ENCODE results near the gene TMOD1.

- no peak for TF ChIP-seq CSRNP3 (CRISPR knock-in tag; IDR thresholded peaks at IDR 0.05)
- TF ChIP-seq, protein P1, sequence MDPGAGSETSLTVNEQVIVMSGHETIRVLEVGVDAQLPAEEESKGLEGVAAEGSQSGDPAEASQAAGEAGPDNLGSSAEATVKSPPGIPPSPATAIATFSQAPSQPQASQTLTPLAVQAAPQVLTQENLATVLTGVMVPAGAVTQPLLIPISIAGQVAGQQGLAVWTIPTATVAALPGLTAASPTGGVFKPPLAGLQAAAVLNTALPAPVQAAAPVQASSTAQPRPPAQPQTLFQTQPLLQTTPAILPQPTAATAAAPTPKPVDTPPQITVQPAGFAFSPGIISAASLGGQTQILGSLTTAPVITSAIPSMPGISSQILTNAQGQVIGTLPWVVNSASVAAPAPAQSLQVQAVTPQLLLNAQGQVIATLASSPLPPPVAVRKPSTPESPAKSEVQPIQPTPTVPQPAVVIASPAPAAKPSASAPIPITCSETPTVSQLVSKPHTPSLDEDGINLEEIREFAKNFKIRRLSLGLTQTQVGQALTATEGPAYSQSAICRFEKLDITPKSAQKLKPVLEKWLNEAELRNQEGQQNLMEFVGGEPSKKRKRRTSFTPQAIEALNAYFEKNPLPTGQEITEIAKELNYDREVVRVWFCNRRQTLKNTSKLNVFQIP (CRISPR knock-in tag; IDR thresholded peaks at IDR 0.05; ENCODE audit: borderline replicate concordance, low read depth) = no peak
- no peak for TF ChIP-seq PATZ1 (CRISPR knock-in tag; IDR thresholded peaks at IDR 0.05; ENCODE audit: borderline replicate concordance)
- no peak for TF ChIP-seq ZFP30 (CRISPR knock-in tag; IDR thresholded peaks at IDR 0.05)
- no peak for TF ChIP-seq RARB (CRISPR knock-in tag; IDR thresholded peaks at IDR 0.05)
- TF ChIP-seq ZFP3 (CRISPR knock-in tag; IDR thresholded peaks at IDR 0.05) = no peak
- TF ChIP-seq PPARA (CRISPR knock-in tag; IDR thresholded peaks at IDR 0.05; ENCODE audit: borderline replicate concordance) = no peak
- TF ChIP-seq GLIS3 (CRISPR knock-in tag; IDR thresholded peaks at IDR 0.05) = no peak
- TF ChIP-seq SNAI2 (CRISPR knock-in tag; IDR thresholded peaks at IDR 0.05) = no peak
- no peak for TF ChIP-seq TCF4 (CRISPR knock-in tag; IDR thresholded peaks at IDR 0.05; ENCODE audit: borderline replicate concordance)
- no peak for TF ChIP-seq ZC3H10 (CRISPR knock-in tag; IDR thresholded peaks at IDR 0.05)
- TF ChIP-seq ARNTL (CRISPR knock-in tag; IDR thresholded peaks at IDR 0.05; ENCODE audit: borderline replicate concordance, low read depth) = no peak
- TF ChIP-seq, protein P2, sequence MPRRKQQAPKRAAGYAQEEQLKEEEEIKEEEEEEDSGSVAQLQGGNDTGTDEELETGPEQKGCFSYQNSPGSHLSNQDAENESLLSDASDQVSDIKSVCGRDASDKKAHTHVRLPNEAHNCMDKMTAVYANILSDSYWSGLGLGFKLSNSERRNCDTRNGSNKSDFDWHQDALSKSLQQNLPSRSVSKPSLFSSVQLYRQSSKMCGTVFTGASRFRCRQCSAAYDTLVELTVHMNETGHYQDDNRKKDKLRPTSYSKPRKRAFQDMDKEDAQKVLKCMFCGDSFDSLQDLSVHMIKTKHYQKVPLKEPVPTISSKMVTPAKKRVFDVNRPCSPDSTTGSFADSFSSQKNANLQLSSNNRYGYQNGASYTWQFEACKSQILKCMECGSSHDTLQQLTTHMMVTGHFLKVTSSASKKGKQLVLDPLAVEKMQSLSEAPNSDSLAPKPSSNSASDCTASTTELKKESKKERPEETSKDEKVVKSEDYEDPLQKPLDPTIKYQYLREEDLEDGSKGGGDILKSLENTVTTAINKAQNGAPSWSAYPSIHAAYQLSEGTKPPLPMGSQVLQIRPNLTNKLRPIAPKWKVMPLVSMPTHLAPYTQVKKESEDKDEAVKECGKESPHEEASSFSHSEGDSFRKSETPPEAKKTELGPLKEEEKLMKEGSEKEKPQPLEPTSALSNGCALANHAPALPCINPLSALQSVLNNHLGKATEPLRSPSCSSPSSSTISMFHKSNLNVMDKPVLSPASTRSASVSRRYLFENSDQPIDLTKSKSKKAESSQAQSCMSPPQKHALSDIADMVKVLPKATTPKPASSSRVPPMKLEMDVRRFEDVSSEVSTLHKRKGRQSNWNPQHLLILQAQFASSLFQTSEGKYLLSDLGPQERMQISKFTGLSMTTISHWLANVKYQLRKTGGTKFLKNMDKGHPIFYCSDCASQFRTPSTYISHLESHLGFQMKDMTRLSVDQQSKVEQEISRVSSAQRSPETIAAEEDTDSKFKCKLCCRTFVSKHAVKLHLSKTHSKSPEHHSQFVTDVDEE (CRISPR knock-in tag; IDR thresholded peaks at IDR 0.05) = no peak
- no peak for TF ChIP-seq ESRRG (CRISPR knock-in tag; IDR thresholded peaks at IDR 0.05)
Measured at GRCh38 chr9:97535771-97536170, 34.3 kb downstream of the TMOD1 start.

Data from SK-N-SH treated with all-trans-retinoic acid at 6 μM for 48 hours (cell line).